Measurements from ENCODE around the gene ADISSP. TPM values are rescaled to one million over a fixed set of nuclear protein-coding genes. Genes with fewer than 3 reads are reported as not detected.
A peak's percentile ranks its signal among the peaks of the same experiment; 100 is the strongest.

Gene ADISSP
- total RNA-seq, 1 donor from 2014 or later = 34.8 TPM

DNA sequence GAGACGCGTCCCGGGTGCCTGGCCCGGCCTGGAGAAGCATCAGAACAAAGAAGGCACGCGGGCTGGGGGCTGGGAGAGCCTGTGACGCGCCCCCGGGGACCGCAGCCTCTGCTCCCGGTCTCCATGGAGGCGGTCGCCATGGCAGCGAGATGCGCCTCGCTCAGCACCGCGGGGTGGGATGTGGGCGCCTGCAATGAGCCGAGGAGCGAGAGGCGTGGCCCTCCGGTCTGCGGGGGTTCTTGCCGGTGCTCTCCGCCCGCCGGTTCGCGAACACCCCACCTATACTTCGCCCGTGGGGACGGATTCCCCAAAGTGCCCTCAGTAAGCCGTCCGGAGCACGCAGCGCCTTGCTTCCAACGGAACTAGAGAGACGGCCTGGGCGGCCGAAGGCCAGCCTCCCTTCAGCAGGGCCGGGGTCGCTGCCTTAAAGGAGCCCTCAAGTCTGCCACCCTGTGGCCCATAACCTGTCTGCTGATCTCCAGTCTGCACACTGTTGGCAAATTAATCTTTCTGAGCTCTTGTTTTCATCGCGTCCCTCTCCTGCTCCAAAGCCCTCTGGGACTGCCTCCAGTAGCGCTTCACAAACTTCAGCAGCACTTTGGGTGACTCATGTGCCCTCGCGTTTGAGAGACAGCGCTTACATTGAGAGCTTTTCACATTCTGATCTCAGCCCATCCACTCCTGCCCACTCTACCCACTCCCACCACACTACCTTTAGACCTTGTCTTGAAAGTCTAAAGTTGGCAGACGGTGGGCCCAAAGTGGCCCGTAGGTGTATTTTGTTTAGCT is 983 bp upstream of the ADISSP start:
- H3K4me3 ChIP-seq (ENCODE audit: low read depth, low read length) = peak overlapping the region; percentile 77
- no peaks in the 10 kb centered on the region for H3K36me3 ChIP-seq (ENCODE audit: control insufficient read depth, insufficient read depth, low read length)
- peak; percentile 56 for DNase-seq (ENCODE audit: low read depth)
- peak; percentile 59 for TF ChIP-seq CTCF (IDR thresholded peaks at IDR 0.05; ENCODE audit: insufficient read depth, low read length, poor library complexity, severe bottlenecking)
- H3K27me3 ChIP-seq (ENCODE audit: control insufficient read depth, insufficient read depth, low read length) = no peaks in the 10 kb centered on the region

DNA sequence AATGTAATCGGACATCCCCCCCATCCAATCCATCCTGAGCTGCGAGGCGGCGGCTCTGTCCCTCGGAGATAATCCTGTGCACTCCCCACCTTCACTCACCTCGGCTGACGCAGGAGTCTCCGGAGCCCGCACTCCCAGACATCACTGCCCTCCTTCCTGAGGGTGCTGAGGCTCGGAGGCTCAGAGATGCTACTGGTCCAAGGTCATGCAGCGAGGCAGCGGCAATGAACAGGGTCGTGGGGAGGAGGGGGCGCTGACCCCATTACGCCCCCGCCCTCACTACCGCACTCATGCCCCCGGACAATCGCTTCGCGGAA is 485 bp downstream of the ADISSP start:
- Histone ChIP-seq H3K27me3 (ENCODE audit: control insufficient read depth, insufficient read depth, low read length) (no peaks in the 10 kb centered on the region), H3K36me3 (ENCODE audit: control insufficient read depth, insufficient read depth, low read length) (no peaks in the 10 kb centered on the region), H3K4me3 (ENCODE audit: low read depth, low read length) (peak overlapping the region; percentile 79)
- no peak for DNase-seq (ENCODE audit: low read depth)
- no peak for TF ChIP-seq CTCF (IDR thresholded peaks at IDR 0.05; ENCODE audit: insufficient read depth, low read length, poor library complexity, severe bottlenecking)

DNA sequence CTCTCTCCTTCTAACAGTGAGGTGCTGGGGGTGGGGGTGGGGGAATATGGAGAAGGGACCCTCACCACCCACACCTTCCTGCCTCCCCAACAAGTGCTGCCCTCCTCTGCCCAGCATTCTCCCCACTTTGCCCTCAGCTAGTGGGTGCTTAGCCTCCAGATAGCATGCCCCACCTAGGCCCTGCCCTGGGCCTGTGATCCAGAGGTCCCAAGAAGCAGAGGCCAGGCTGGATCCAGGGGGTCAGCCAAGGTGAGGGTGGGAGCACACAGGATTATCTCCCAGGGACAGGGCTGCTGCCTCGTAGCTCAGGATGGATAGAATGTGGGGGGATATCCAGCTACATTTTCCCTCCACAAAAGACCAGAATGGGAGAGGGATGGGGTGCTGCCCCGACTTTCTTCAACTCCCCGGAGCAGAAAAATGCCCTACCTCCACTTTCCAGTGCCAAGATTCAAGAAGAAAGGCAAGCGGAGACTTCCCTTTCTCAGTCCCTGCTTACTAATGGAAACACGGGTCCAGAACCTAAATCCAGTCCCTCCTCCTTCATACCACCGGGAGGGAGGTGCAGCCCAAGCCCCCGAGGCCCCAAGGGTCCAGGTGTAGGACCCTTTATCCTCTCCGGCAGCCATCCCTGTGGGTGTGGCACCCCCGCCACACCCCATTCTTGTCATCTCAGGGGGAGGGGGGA is 987 bp downstream of the ADISSP start:
- no peak for DNase-seq (ENCODE audit: low read depth)
- Histone ChIP-seq H3K4me3 (ENCODE audit: low read depth, low read length) (peak overlapping the region; percentile 79), H3K27me3 (ENCODE audit: control insufficient read depth, insufficient read depth, low read length) (no peaks in the 10 kb centered on the region), H3K36me3 (ENCODE audit: control insufficient read depth, insufficient read depth, low read length) (no peaks in the 10 kb centered on the region)
- no peak for TF ChIP-seq CTCF (IDR thresholded peaks at IDR 0.05; ENCODE audit: insufficient read depth, low read length, poor library complexity, severe bottlenecking)

DNA sequence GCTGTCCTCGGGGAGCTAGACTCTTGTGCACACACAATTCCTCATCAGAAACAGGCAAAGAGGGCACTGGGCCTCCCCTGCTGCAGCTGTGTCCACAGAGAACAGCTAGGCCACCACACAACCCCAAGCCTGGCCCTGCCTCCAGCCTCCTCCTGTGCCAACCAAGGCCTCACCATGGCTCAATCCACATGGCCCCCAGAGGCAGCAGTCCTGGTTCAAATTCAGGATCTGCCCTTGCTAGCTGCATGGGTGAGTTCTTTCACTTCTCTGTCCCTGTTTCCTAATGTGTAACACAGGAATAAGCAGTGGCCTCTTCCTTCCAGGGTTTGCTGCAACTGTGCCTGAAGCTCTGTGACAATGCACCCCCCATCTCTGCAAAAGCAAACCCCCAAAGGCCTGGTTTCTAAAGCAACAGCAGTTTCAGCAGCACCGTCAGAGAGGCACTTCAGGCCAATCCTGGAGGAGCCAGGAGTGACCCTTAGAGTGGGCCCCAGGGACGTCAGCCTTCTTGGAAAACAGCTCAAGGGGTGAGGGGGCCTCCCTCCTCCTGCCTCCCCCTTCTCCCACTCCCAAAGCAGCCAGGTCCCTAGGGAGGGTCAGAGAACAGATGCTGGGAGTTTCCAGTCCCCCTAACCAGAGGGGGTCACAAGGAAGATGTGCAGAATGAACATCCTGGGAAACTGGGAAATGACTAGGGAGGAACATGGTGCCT is 2.2 kb downstream of the ADISSP start:
- Histone ChIP-seq H3K4me3 (ENCODE audit: low read depth, low read length) (no peak overlapping the region), H3K36me3 (ENCODE audit: control insufficient read depth, insufficient read depth, low read length) (no peaks in the 10 kb centered on the region), H3K27me3 (ENCODE audit: control insufficient read depth, insufficient read depth, low read length) (no peaks in the 10 kb centered on the region)
- DNase-seq (ENCODE audit: low read depth) = no peak
- TF ChIP-seq CTCF (IDR thresholded peaks at IDR 0.05; ENCODE audit: insufficient read depth, low read length, poor library complexity, severe bottlenecking) = no peak

DNA sequence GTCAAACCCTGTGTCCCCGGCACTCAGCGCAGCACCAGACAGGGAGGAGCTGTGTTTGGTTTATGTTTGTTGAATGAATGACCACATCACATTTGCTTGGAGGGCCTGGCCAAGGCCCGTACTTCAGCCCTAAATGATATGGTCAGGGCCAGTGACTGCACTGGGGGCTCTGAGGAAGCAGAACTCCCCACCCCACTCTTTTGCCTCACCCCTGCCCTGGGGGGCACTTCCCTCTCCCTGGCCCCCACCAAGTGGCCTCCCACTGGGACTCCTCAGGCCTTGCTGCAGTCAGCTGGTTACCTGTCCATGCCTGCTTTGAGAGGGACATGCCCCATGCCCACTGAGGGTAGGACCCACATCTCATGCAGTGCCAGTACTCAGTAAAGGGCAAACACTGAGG is 2.9 kb downstream of the ADISSP start:
- Histone ChIP-seq H3K27me3 (ENCODE audit: control insufficient read depth, insufficient read depth, low read length) (no peaks in the 10 kb centered on the region), H3K4me3 (ENCODE audit: low read depth, low read length) (no peak overlapping the region), H3K36me3 (ENCODE audit: control insufficient read depth, insufficient read depth, low read length) (no peaks in the 10 kb centered on the region)
- no peak for DNase-seq (ENCODE audit: low read depth)
- no peak for TF ChIP-seq CTCF (IDR thresholded peaks at IDR 0.05; ENCODE audit: insufficient read depth, low read length, poor library complexity, severe bottlenecking)

All from kidney epithelial cell (primary cell).